ENCODE data around the gene MPZ. TPM values are rescaled to one million over a fixed set of nuclear protein-coding genes. Genes with fewer than 3 reads are reported as not detected.

MPZ gene
- total RNA-seq, 1 experiment from 2014 or later: not detected

- Histone ChIP-seq H3K27ac (ENCODE audit: low read length) (no peak overlapping the region), H3K27me3 (ENCODE audit: control insufficient read depth, insufficient read depth, low read length) (no peaks in the 10 kb centered on the region), H3K4me1 (ENCODE audit: control insufficient read depth, insufficient read depth, low read length) (no peaks in the 10 kb centered on the region), H3K36me3 (ENCODE audit: control insufficient read depth, insufficient read depth, low read length) (no peaks in the 10 kb centered on the region), H3K4me3 (ENCODE audit: low read depth in 2 of 2, low read length in 2 of 2) (no peak overlapping the region), H3K9me3 (ENCODE audit: control insufficient read depth, insufficient read depth, low read depth, low read length) (no peaks in the 10 kb centered on the region)
- BruUV-seq (replicated peaks): no TSS peak
- in situ Hi-C loops (cut with HindIII; ENCODE audit: low pct_unique_long_range_greater_than_20kb, low sequenced_read_pairs) (no loop called here), intact Hi-C loops (cut with micrococcal nuclease; ENCODE audit: unreplicated experiment) (no loop called here)
- no peak for DNase-seq (ENCODE audit: low read depth, low spot score)
- no peak for TF ChIP-seq TCF7L2 (IDR thresholded peaks at IDR 0.05; ENCODE audit: low read depth, low read length)
- TF ChIP-seq CTCF (IDR thresholded peaks at IDR 0.05): no peak
- TF ChIP-seq POLR2AphosphoS5 (IDR thresholded peaks at IDR 0.05; ENCODE audit: low read depth, low read length): no peak
- no peak for TF ChIP-seq SIN3A (IDR thresholded peaks at IDR 0.05; ENCODE audit: borderline replicate concordance, insufficient read depth, low read depth, low read length)
- TF ChIP-seq, protein P1, sequence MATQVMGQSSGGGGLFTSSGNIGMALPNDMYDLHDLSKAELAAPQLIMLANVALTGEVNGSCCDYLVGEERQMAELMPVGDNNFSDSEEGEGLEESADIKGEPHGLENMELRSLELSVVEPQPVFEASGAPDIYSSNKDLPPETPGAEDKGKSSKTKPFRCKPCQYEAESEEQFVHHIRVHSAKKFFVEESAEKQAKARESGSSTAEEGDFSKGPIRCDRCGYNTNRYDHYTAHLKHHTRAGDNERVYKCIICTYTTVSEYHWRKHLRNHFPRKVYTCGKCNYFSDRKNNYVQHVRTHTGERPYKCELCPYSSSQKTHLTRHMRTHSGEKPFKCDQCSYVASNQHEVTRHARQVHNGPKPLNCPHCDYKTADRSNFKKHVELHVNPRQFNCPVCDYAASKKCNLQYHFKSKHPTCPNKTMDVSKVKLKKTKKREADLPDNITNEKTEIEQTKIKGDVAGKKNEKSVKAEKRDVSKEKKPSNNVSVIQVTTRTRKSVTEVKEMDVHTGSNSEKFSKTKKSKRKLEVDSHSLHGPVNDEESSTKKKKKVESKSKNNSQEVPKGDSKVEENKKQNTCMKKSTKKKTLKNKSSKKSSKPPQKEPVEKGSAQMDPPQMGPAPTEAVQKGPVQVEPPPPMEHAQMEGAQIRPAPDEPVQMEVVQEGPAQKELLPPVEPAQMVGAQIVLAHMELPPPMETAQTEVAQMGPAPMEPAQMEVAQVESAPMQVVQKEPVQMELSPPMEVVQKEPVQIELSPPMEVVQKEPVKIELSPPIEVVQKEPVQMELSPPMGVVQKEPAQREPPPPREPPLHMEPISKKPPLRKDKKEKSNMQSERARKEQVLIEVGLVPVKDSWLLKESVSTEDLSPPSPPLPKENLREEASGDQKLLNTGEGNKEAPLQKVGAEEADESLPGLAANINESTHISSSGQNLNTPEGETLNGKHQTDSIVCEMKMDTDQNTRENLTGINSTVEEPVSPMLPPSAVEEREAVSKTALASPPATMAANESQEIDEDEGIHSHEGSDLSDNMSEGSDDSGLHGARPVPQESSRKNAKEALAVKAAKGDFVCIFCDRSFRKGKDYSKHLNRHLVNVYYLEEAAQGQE (IDR thresholded peaks at IDR 0.05; ENCODE audit: insufficient read depth in 1 of 2, low read depth in 2 of 2, low read length in 1 of 2): no peak
- ATAC-seq: no peak
- ChIA-PET POLR2A (no interaction called here), CTCF (interaction anchor here (0.5 kb wide), 1 partner anchor 77 kb away, joined by 6 read pairs; no protein-coding TSS in a partner anchor)
These were observed 12.4 kb downstream of the MPZ start for GRCh38 chr1:161297415-161297814.

GRCh38 chr1:161290779-161291178, 19.0 kb downstream of the MPZ start:
- intact Hi-C loops (cut with micrococcal nuclease; ENCODE audit: unreplicated experiment): loop anchor here (5.0 kb wide), 1 partner anchor 63 kb away; the partner anchor contains the start of gene TOMM40L
- Histone ChIP-seq H3K36me3 (ENCODE audit: control insufficient read depth, insufficient read depth, low read length) (no peaks in the 10 kb centered on the region), H3K27ac (ENCODE audit: low read length) (no peak overlapping the region), H3K4me1 (ENCODE audit: control insufficient read depth, insufficient read depth, low read length) (no peaks in the 10 kb centered on the region), H3K27me3 (ENCODE audit: control insufficient read depth, insufficient read depth, low read length) (peaks cover 2% of the 10 kb centered on the region; the same call in 1 of the 2 replicates), H3K4me3 (ENCODE audit: low read depth in 2 of 2, low read length in 2 of 2) (no peak overlapping the region), H3K9me3 (ENCODE audit: control insufficient read depth, insufficient read depth, low read depth, low read length) (no peaks in the 10 kb centered on the region)
- no peak for ATAC-seq
- no TSS peak for BruUV-seq (replicated peaks)
- DNase-seq (ENCODE audit: low read depth, low spot score): no peak
- in situ Hi-C loops (cut with HindIII; ENCODE audit: low pct_unique_long_range_greater_than_20kb, low sequenced_read_pairs): no loop called here
- TF ChIP-seq SIN3A (IDR thresholded peaks at IDR 0.05; ENCODE audit: borderline replicate concordance, insufficient read depth, low read depth, low read length) (no peak), TCF7L2 (IDR thresholded peaks at IDR 0.05; ENCODE audit: low read depth, low read length) (no peak), CTCF (IDR thresholded peaks at IDR 0.05) (no peak), POLR2AphosphoS5 (IDR thresholded peaks at IDR 0.05; ENCODE audit: low read depth, low read length) (no peak)
- TF ChIP-seq, protein P1 (IDR thresholded peaks at IDR 0.05; ENCODE audit: insufficient read depth in 1 of 2, low read depth in 2 of 2, low read length in 1 of 2): no peak
- ChIA-PET CTCF (interaction anchor here (0.6 to 1.1 kb wide), 7 partner anchors 13 to 79 kb away, joined by 3 to 9 read pairs (median 3); partner anchors contain the start of genes SDHC and TOMM40L), POLR2A (interaction anchor here (0.9 kb wide), 1 partner anchor 65 kb away, joined by 3 read pairs; the partner anchor contains the start of gene TOMM40L)

Measured in Panc1 (cell line).